ENCODE results near the gene ATXN7L3B.
A peak's percentile ranks its signal among the peaks of the same experiment; 100 is the strongest.
"Not testable (repeated sequence)": the region's sequence is repeated elsewhere in the genome, so short reads cannot be mapped to it uniquely, and the experiment has no call there.

The ATXN7L3B gene

GRCh38 chr12:74537707-74538385, at the start of gene ATXN7L3B:
Gene ATXN7L3B (plus strand): TSS chr12:74537835. CDS start chr12:74538113, 278 bp downstream.
- peak; percentile 72 for DNase-seq

DNA sequence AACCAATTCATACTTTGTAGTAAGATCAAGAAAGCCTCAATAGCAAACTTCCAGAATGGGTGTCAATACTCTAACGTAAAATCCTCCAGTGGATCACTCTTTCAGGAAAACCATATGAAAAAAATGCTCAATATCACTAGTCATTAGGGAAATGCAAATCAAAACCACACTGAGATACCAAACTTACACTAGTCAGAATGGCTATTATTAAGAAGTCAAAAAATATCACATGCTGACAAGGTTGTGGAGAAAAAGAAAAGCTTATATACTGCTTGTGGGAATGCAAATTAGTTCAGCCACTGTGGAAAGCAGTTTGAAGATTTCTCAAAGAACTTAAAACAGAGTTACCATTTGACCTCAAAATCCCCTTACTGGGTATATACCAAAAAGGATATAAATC, 49.5 kb upstream of the ATXN7L3B start:
- DNase-seq, result no peak

DNA sequence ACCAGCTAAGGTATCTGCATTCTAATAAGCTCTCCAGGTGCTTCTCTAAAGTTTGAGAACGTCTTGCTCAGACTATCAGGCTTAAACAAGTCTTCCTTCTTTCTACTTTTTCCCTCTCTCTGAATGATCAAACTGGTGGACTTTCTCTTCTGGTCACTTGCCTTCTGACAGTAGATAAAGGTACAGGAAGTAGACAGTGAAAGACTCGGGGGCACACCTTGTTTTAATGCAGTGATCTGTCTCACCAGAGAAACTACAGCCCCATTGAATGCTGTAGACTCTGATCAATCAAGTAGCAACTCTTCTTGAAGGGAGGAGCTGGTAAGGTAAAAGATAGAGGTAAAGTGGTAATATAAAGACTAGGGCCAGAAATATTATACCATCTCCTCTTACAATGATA, 48.1 kb upstream of the ATXN7L3B start:
- DNase-seq, result no peak

DNA sequence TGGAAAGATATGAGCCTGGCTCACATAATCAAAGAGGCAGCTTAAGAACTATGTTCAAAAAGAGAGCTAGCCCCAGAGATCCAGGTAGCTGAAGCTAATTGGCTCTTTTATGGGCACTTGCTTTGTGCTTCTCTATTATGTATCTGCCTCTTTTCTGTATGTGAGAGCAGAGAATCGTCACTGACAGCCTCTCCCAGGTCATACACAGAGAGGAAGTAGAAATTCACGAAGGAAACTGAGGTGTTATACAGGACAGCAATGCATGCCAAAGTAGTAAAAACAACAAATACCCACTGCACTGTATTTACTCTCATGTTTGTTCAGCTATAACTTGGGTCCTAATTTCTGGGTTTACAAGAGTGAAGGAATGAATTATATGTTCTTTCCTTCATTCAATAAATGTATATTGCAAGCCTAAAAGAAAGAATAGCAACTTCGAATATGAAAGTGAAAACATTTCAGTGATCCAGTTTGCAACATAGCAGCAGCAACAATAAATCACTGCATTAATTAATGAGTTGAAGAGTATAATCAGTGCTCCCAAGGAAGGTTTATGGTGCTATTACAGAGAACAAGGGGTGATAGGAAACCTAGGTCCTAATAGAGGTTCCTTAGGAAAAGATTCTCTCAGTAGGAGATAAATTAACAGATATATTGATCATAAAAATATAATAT, 47.1 kb upstream of the ATXN7L3B start:
- no peak for DNase-seq

DNA sequence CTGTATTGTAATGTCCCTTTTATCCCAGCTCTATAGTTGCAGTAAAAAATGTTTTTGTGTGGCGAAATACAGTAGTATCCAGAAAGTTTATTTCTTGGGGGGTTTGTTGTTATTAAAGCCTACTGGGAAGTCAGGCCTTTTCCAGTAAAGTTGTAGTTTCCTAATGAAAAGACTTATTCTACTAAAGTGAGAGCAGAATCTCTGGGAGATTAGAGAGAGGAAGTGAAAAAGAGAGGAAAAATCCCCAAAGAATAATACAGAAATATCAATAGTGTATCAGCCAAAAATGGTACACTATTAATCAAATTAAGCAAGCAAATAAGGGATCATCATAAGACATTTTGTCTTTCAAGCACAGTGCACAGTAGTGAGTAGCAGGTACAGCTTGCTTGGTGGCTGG, 46.3 kb upstream of the ATXN7L3B start:
- no peak for DNase-seq

DNA sequence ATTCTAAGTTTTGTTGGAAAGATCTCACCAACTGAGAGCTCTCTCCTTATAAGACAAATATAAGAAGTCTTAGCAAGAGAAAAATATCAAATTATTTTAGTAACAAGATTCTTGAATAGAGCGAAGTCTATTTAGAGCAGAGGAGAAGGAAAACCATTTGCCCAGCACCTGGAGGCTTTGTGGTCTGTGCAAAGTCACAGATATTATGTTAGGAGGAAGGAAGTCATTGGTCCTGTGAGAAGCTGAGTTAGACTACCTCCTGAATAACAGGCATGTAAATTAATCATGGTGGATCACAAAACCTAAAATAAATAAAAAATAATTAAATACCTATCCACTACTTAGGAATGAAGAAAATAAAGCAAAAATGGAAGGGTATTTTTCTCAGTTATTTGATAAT, 38.4 kb upstream of the ATXN7L3B start:
- no peak for DNase-seq

GRCh38 chr12:74508873-74509657, 28.6 kb upstream of the ATXN7L3B start:
- not testable (repeated sequence) for DNase-seq

- DNase-seq, result no peak
Observed at GRCh38 chr12:74509886-74510285, 27.7 kb upstream of the ATXN7L3B start.

DNA sequence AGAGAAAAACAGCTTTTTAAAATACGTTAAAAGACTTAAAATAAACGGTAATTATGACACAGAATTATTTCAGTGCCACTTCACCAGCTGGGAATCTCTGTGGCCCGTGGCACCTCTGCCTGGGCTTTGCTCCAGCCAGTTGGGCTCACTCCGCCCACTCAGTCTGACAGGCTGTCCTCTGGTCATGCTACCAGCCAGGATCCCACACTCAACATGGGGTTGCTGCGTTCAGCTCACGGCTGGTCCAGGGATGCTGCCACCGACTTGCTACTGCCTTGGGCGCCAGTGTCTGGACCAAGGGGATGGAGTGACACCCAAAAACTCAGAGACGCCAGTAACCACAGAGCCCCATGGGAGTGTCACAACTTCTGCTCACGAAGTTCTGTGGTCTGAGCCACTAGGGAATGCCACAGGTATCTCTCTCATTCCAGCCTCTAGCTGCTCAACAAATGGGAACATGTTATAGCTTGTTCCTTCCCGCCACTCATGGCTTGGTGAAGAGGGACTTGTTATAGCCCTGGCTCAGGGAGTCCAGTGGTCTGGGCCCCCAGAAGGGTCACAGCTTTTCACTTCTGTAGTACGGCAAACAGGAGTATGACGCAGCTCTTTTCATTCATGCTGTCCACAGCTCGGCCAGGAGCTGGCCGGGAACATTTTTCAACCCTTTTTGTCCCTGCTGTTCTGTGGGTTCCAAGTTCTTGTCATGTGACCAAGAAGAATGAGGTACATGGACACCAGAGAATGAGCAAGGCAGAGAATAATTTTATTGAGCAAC, 23.4 kb upstream of the ATXN7L3B start:
- DNase-seq, result no peak

- DNase-seq, result no peak
Observed at GRCh38 chr12:74515849-74516248, 21.8 kb upstream of the ATXN7L3B start.

DNA sequence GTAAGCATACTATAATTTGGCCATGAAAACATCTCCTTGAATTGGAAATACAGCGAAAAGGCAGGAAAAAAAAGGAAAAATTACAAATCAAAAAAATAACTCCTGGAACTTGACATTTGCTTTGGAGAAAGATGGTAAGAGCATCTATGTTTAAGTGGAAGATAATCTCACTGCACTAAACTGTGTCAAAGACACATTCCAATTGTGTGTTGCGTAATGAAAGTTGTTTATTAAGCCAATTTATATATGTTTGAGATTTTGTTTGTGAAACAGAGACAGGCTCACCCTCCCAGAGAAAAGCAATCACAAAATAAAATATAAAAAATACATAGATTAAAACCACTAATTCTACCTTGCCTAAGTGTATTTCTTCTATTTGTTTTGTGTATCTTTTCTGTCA, 11.1 kb upstream of the ATXN7L3B start:
- no peak for DNase-seq

DNA sequence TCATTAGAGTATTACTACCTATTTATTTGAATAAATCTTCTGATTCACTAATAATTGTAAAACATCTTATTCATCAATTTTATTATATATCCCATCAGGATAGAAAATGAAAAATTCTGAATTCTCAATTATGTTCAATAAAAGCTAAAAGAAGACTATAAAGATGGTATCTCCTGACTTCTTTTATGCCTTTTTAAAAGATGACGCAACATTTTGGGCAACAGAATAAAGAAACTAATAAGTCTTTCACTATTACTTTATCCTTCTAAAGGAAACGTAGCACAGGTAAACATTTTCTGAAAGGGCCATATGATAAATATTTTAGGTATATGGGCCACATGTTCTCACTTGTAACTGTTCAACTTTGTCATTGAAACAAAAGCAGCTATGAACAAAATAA, 10.1 kb upstream of the ATXN7L3B start:
- no peak for DNase-seq

DNA sequence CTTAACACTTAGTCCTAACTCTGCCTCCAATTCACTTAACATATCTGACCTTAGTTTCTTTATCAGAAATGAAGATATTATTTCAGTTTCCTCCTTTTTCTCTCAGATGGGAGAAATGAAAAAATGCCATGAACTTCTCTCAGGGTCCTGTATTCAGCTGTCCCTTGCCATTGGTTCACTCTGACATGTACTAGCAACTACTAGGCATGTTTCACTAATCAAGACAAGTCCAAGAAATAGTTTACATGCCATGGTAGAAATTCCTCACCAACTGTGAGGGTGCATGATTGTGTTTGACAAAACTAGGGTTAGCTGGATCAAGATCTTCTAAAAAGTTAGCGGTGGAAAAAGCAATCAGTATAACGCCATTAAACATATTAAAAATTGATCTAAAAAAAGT, 7.0 kb upstream of the ATXN7L3B start:
- DNase-seq, result no peak

GRCh38 chr12:74535536-74535935, 2.1 kb upstream of the ATXN7L3B start:
- no peak for DNase-seq

- DNase-seq, result peak; percentile 38
Observed at GRCh38 chr12:74537126-74537706, 419 bp upstream of the ATXN7L3B start.

DNA sequence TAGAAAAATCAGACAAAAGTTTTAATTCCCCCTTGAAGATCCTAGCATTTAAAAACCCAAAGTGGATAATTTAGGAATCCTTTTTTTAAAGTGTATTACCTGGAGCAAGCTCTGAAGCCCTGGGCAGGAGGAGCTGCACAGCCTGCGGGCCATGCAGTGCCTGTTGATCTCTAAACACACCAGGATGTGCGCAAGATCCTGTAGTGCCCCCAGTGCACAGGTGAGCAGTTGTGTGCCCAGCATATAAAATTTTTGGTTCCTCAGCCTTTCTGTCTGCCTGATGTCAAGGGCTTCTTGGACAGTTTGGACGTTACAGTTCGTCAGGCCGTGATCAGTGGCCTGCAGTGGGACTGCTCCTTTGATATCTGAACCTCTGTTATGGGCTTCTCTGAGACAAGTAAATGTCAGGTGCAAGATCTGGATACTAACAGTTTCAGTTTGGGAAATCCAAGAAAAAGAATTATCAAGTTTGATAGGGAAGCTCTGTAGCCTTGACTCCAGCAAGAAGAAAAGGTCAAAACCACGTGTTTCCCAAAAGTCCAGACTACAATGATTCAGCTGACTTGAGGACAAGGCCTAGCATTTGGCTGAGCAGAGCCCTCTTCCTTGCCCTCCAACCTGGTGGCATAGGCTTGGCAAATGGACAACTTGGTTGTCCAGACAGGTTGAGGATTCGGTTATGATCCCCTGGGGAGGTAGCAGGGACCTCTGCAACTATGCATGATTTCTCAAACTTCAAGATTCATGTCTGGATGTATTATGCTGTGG, 1.0 kb downstream of the ATXN7L3B start:
- no peak for DNase-seq

DNA sequence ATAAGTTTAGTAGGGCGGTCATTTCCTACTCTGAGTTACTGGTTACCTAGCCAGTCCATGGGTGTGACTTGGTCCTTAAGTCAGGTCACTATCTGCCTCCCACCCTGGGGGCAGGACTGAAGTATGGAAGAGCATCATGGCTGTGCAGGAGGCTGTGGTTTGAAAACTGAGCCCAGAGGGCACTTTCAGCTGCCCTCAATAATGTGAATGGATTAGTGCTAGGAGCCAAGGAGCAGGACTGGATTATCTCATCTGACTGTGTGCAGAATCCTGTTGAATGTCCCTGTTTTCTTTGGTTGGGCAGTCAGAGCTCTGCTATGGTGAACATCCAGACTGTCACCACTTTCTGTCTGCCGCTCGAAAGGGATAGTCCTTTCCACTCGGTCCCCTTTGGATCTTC, 1.6 kb downstream of the ATXN7L3B start:
- no peak for DNase-seq

- no peak for DNase-seq
Observed at GRCh38 chr12:74539765-74540526, 2.3 kb downstream of the ATXN7L3B start.

GRCh38 chr12:74541074-74541473, 3.4 kb downstream of the ATXN7L3B start:
- no peak for DNase-seq

GRCh38 chr12:74547249-74547648, 9.6 kb downstream of the ATXN7L3B start:
- DNase-seq, result no peak

GRCh38 chr12:74551291-74551690, 13.7 kb downstream of the ATXN7L3B start:
- no peak for DNase-seq
